GM19372 (cell line): ENCODE data around the gene ABCA7.
"Not testable (repeated sequence)": the region's sequence is repeated elsewhere in the genome, so short reads cannot be mapped to it uniquely, and the experiment has no call there.

Experiments
- ATAC-seq: cut with Tn5 transposase; IDR thresholded peaks from one replicate; pipeline ENCODE4 v1.9.1; 2021; ENCODE audit warnings: mild to moderate bottlenecking, low read depth, moderate library complexity; ENCODE audit not compliant: unreplicated experiment

The ABCA7 gene

GRCh38 chr19:1017115-1017905 lies 22.6 kb upstream of the ABCA7 start:
- ATAC-seq: no peak

GRCh38 chr19:1017906-1018305 lies 22.0 kb upstream of the ABCA7 start:
- no peak for ATAC-seq

GRCh38 chr19:1018393-1018792 lies 21.5 kb upstream of the ABCA7 start:
- ATAC-seq: no peak

GRCh38 chr19:1018932-1019615 lies 20.8 kb upstream of the ABCA7 start:
- no peak for ATAC-seq

GRCh38 chr19:1019616-1019961 lies 20.3 kb upstream of the ABCA7 start:
- no peak for ATAC-seq

GRCh38 chr19:1019980-1020867 lies 19.7 kb upstream of the ABCA7 start:
- no peak for ATAC-seq

GRCh38 chr19:1020868-1021425 lies 19.0 kb upstream of the ABCA7 start, which contains the start of gene TMEM259:
Gene TMEM259, minus strand, starts transcription at chr19:1021123. Its CDS starts 127 bp downstream, at chr19:1020996.
- ATAC-seq: peak; percentile 78

GRCh38 chr19:1023883-1024188 lies 16.1 kb upstream of the ABCA7 start:
- not testable (repeated sequence) for ATAC-seq

- ATAC-seq: not testable (repeated sequence)
Measured at GRCh38 chr19:1025080-1025479, 14.8 kb upstream of the ABCA7 start.

- ATAC-seq: no peak
Measured at GRCh38 chr19:1025960-1026782, 13.7 kb upstream of the ABCA7 start, which contains the start of gene CNN2. Gene CNN2, plus strand, starts transcription at chr19:1026608. Its CDS starts 54 bp downstream, at chr19:1026662.

GRCh38 chr19:1026783-1027649 lies 12.9 kb upstream of the ABCA7 start:
- ATAC-seq: no peak

- no peak for ATAC-seq
Measured at GRCh38 chr19:1027650-1028061, 12.3 kb upstream of the ABCA7 start.

- ATAC-seq: no peak
Measured at GRCh38 chr19:1028062-1028926, 11.6 kb upstream of the ABCA7 start.

GRCh38 chr19:1032264-1032867 lies 7.5 kb upstream of the ABCA7 start:
- ATAC-seq: no peak

- ATAC-seq: no peak
Measured at GRCh38 chr19:1035998-1036621, 3.8 kb upstream of the ABCA7 start.

GRCh38 chr19:1037621-1038064 lies 2.3 kb upstream of the ABCA7 start:
- ATAC-seq: no peak
